ENCODE measurements around the gene C6orf141. TPM values are rescaled to one million over a fixed set of nuclear protein-coding genes. Genes with fewer than 3 reads are reported as not detected.

The C6orf141 gene
- total RNA-seq, 5 donors from 2014 or later (not counting 1 experiment from before 2014, with no cell fraction given), result not detected

DNA sequence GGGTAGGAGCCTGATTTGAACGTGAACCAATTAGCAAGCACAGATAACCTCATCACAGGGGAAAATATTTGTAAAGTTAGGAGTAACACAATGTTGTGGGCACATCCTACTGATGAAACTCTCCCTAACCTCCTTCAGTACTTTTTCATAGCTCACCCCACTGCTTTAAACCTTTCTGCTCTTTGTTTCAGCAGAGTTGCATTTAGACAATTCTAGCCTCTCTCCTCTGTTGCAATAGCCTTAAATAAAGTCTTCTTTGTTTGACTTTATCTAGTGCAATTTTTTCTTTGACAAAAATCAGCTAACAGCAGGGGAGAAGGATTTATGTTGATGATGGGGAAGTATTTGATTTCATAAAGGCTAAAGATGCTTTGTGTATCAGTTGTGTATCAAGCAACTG is 14.1 kb downstream of the C6orf141 start:
- peaks cover 0 to 6% of the 10 kb centered on the region in 2 experiments for H3K27me3 ChIP-seq (replicated peaks in 1 of 2; ENCODE audit: control insufficient read depth in 2 of 2, extremely low read depth in 1 of 2, insufficient read depth in 2 of 2, low read length in 1 of 2)
- no peaks in the 10 kb centered on the region for H3K4me1 Mint-ChIP-seq
- CTCF ChIA-PET, result no interaction called here
- H3K36me3 ChIP-seq (ENCODE audit: control insufficient read depth in 2 of 2, extremely low read depth in 1 of 2, insufficient read depth in 1 of 2, low read length in 1 of 2), result no peaks in the 10 kb centered on the region
- POLR2A ChIA-PET, result no interaction called here
- H3K27ac Mint-ChIP-seq, result no peak overlapping the region
- no peak overlapping the region for H3K4me3 ChIP-seq (ENCODE audit: control insufficient read depth in 1 of 2, extremely low read depth in 1 of 2, low read length in 1 of 2)
- no peaks in the 10 kb centered on the region for H3K4me1 ChIP-seq (ENCODE audit: control insufficient read depth in 1 of 2, extremely low read depth in 1 of 2, insufficient read depth in 2 of 2, low read length in 2 of 2)
- no peaks in the 10 kb centered on the region for H3K9me3 ChIP-seq
- H3K27ac ChIP-seq (ENCODE audit: low read length), result no peak overlapping the region
- no peak overlapping the region for H3K4me3 Mint-ChIP-seq
- peaks cover 0 to 4% (median 0%) of the 10 kb centered on the region in 3 donors for H3K9me3 Mint-ChIP-seq
- DNase-seq, result no peak
- ATAC-seq (replicated peaks in 1 of 4), result no peak
- no CpG with 5 or more reads among the region's 1 CpG for WGBS (ENCODE audit: insufficient coverage)
- no peaks in the 10 kb centered on the region for H3K36me3 Mint-ChIP-seq
- peaks cover 11% of the 10 kb centered on the region in 2 donors for H3K27me3 Mint-ChIP-seq

DNA sequence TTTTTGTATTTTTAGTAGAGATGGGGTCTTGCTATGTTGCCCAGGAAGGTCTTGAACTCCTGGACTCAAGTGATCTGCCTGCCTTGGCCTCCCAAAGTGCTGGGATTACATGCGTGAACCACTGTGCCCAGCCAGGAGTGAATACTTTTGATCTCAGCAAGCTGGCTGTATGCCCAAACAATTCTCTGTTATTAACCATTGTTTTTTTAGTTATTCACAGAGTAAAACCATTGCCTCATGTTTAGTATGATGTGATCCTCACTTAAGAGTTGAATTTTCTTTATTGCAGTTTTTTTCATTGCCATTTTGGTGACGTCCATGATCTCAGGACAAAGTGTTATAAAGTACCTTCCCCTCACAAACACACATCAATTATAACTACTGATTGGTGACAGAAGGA is 14.8 kb downstream of the C6orf141 start:
- ATAC-seq (replicated peaks in 1 of 4) (no peak), DNase-seq (no peak)
- Mint-ChIP-seq H3K36me3 (no peaks in the 10 kb centered on the region), H3K27me3 (peaks cover 11% of the 10 kb centered on the region in 2 donors), H3K4me1 (no peaks in the 10 kb centered on the region), H3K27ac (no peak overlapping the region), H3K9me3 (peaks cover 0 to 4% (median 0%) of the 10 kb centered on the region in 3 donors), H3K4me3 (no peak overlapping the region)
- Histone ChIP-seq H3K4me3 (ENCODE audit: control insufficient read depth in 1 of 2, extremely low read depth in 1 of 2, low read length in 1 of 2) (no peak overlapping the region), H3K27ac (ENCODE audit: low read length) (no peak overlapping the region), H3K4me1 (ENCODE audit: control insufficient read depth in 1 of 2, extremely low read depth in 1 of 2, insufficient read depth in 2 of 2, low read length in 2 of 2) (no peaks in the 10 kb centered on the region), H3K27me3 (replicated peaks in 1 of 2; ENCODE audit: control insufficient read depth in 2 of 2, extremely low read depth in 1 of 2, insufficient read depth in 2 of 2, low read length in 1 of 2) (peaks cover 0 to 6% of the 10 kb centered on the region in 2 experiments), H3K9me3 (no peaks in the 10 kb centered on the region), H3K36me3 (ENCODE audit: control insufficient read depth in 2 of 2, extremely low read depth in 1 of 2, insufficient read depth in 1 of 2, low read length in 1 of 2) (no peaks in the 10 kb centered on the region)
- 67% methylated on average over 1 of the region's 2 CpGs for WGBS (ENCODE audit: insufficient coverage)
- ChIA-PET CTCF (no interaction called here), POLR2A (no interaction called here)

DNA sequence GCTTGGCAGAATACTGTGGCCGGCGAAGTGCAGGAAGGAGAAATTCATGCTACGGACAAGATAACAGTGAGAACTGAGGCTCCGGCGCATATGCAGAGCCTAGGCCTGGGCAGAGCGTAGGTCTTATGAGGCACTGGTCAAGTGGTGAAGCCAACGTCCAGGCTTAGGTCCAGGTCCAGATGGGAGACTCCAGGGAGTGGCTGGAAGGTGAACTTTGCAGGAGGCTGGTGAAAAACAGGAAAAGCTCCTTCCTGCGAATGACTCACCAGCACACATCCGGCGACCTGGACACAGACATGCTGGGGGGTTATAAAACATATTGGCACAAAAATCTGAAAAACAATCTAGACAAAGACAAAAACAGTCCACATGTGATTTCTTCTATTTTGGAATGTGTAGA is 15.4 kb downstream of the C6orf141 start:
- CTCF ChIA-PET, result interaction anchor here in 1 of 2 donors (0.5 kb wide), 1 partner anchor 33 kb away, joined by 4 read pairs; no protein-coding TSS in a partner anchor
- H3K27me3 Mint-ChIP-seq, result peaks cover 11% of the 10 kb centered on the region in 2 donors

DNA sequence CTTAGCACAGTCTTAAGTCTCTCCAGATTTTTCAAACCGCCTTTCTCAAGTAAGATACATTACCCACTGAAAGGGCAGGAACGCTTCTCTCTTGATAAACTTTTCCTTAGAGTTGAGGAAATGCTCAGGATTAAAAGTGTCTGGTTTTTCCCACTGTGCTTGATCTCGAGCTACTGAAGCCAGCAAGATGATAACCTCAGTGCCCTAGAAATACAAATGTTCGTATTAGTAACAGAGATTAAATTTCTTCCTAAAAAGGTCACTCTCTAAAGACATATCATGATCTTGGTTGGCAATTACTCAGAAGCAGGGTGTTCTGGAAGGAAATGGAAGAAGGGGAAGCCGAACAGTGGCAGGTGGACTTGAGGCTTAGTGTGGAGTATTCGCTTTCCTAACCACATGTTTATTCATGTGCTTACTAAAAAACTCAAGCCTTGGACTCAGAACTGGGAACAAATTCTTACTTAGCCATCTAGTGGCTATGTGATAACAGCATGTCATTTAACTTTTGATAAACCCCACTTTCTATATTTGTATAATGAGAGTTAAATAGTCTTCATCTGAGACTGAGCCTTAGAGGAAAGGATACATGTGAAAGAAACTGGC is 20.1 kb downstream of the C6orf141 start:
- ATAC-seq (replicated peaks in 1 of 4), result no peak
- CTCF ChIA-PET, result no interaction called here
- Histone ChIP-seq H3K9me3 (no peaks in the 10 kb centered on the region), H3K4me1 (ENCODE audit: control insufficient read depth in 1 of 2, extremely low read depth in 1 of 2, insufficient read depth in 2 of 2, low read length in 2 of 2) (no peaks in the 10 kb centered on the region), H3K27ac (ENCODE audit: low read length) (no peak overlapping the region), H3K36me3 (ENCODE audit: control insufficient read depth in 2 of 2, extremely low read depth in 1 of 2, insufficient read depth in 1 of 2, low read length in 1 of 2) (no peaks in the 10 kb centered on the region), H3K4me3 (ENCODE audit: control insufficient read depth in 1 of 2, extremely low read depth in 1 of 2, low read length in 1 of 2) (no peak overlapping the region), H3K27me3 (replicated peaks in 1 of 2; ENCODE audit: control insufficient read depth in 2 of 2, extremely low read depth in 1 of 2, insufficient read depth in 2 of 2, low read length in 1 of 2) (peaks cover 0 to 3% of the 10 kb centered on the region in 2 experiments)
- POLR2A ChIA-PET, result no interaction called here
- Mint-ChIP-seq H3K4me1 (no peaks in the 10 kb centered on the region), H3K36me3 (no peaks in the 10 kb centered on the region), H3K9me3 (no peaks in the 10 kb centered on the region), H3K27ac (no peak overlapping the region), H3K4me3 (no peak overlapping the region), H3K27me3 (peaks cover 5 to 7% of the 10 kb centered on the region in 2 donors)
- DNase-seq, result no peak
- WGBS (ENCODE audit: insufficient coverage), result no CpG with 5 or more reads among the region's 6 CpGs

More for the DNA sequence above, 15.4 kb downstream of the C6orf141 start:
- Histone ChIP-seq H3K4me3 (ENCODE audit: control insufficient read depth in 1 of 2, extremely low read depth in 1 of 2, low read length in 1 of 2) (no peak overlapping the region), H3K4me1 (ENCODE audit: control insufficient read depth in 1 of 2, extremely low read depth in 1 of 2, insufficient read depth in 2 of 2, low read length in 2 of 2) (no peaks in the 10 kb centered on the region), H3K27me3 (replicated peaks in 1 of 2; ENCODE audit: control insufficient read depth in 2 of 2, extremely low read depth in 1 of 2, insufficient read depth in 2 of 2, low read length in 1 of 2) (peaks cover 0 to 6% of the 10 kb centered on the region in 2 experiments), H3K9me3 (no peaks in the 10 kb centered on the region), H3K27ac (ENCODE audit: low read length) (no peak overlapping the region), H3K36me3 (ENCODE audit: control insufficient read depth in 2 of 2, extremely low read depth in 1 of 2, insufficient read depth in 1 of 2, low read length in 1 of 2) (no peaks in the 10 kb centered on the region)
- 84% methylated on average over 7 of the region's 10 CpGs for WGBS (ENCODE audit: insufficient coverage)
- DNase-seq (no peak), ATAC-seq (replicated peaks in 1 of 4) (no peak)
- no peak overlapping the region for H3K27ac Mint-ChIP-seq
- H3K4me3 Mint-ChIP-seq, result no peak overlapping the region
- H3K9me3 Mint-ChIP-seq, result peaks cover 0 to 4% (median 0%) of the 10 kb centered on the region in 3 donors
- H3K4me1 Mint-ChIP-seq, result no peaks in the 10 kb centered on the region
- POLR2A ChIA-PET, result no interaction called here
- H3K36me3 Mint-ChIP-seq, result no peaks in the 10 kb centered on the region

DNA sequence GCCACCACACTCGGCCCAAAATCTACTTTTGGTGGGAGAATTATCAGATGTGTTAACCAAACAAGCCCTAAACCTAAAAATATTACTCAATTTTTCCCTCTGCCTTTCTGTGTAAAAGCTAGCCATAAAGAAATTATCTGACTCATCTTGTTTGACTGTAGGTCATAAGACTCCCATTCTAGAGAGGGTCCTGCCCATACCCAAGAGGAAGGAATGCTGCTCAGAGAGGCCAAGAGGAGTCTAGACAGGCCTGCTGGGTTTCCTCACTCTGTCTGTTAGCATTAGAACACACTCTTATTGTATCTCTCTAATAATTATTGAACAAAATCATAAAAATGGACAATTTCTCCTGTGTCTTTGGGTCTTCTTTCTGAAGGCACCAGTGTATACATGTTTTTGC is 26.1 kb downstream of the C6orf141 start:
- Mint-ChIP-seq H3K27me3 (peaks cover 3 to 5% of the 10 kb centered on the region in 2 donors), H3K4me3 (no peak overlapping the region), H3K9me3 (no peaks in the 10 kb centered on the region), H3K27ac (no peak overlapping the region), H3K4me1 (no peaks in the 10 kb centered on the region), H3K36me3 (no peaks in the 10 kb centered on the region)
- no peak overlapping the region for H3K4me3 ChIP-seq (ENCODE audit: control insufficient read depth in 1 of 2, extremely low read depth in 1 of 2, low read length in 1 of 2)
- no CpG with 5 or more reads among the region's 1 CpG for WGBS (ENCODE audit: insufficient coverage)
- H3K4me1 ChIP-seq (ENCODE audit: control insufficient read depth in 1 of 2, extremely low read depth in 1 of 2, insufficient read depth in 2 of 2, low read length in 2 of 2), result no peaks in the 10 kb centered on the region
- H3K36me3 ChIP-seq (ENCODE audit: control insufficient read depth in 2 of 2, extremely low read depth in 1 of 2, insufficient read depth in 1 of 2, low read length in 1 of 2), result no peaks in the 10 kb centered on the region
- H3K27ac ChIP-seq (ENCODE audit: low read length), result no peak overlapping the region
- ChIA-PET POLR2A (interaction anchor here in 1 of 2 donors (0.6 kb wide), 1 partner anchor 30 kb away, joined by 4 read pairs; no protein-coding TSS in a partner anchor), CTCF (no interaction called here)
- no peaks in the 10 kb centered on the region for H3K27me3 ChIP-seq (replicated peaks in 1 of 2; ENCODE audit: control insufficient read depth in 2 of 2, extremely low read depth in 1 of 2, insufficient read depth in 2 of 2, low read length in 1 of 2)
- DNase-seq (no peak), ATAC-seq (replicated peaks in 1 of 4) (no peak)
- H3K9me3 ChIP-seq, result no peaks in the 10 kb centered on the region

DNA sequence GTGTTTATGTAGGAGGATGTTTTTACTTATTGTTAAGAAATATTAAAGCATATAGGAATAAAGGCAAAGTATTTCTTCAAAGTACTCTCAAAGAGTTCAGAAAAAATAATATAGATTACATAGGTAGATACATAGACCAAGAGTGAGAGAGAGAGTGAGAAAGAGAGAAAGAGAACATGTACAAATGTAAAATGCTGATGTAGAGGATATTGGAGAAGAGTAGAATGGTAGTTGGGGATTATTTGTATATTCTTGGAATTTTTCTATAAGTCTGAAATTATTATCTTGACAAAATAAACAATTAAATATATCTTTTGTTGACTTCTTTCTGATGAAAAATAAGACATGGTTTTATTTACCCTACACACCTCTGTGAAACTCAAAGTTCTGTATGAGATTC is 29.2 kb downstream of the C6orf141 start:
- no peak for ATAC-seq (replicated peaks in 1 of 4)

More for the DNA sequence above, 29.2 kb downstream of the C6orf141 start:
- H3K36me3 ChIP-seq (ENCODE audit: control insufficient read depth in 2 of 2, extremely low read depth in 1 of 2, insufficient read depth in 1 of 2, low read length in 1 of 2), result no peaks in the 10 kb centered on the region
- DNase-seq, result no peak
- no peak overlapping the region for H3K27ac ChIP-seq (ENCODE audit: low read length)
- H3K27ac Mint-ChIP-seq, result no peak overlapping the region
- H3K4me1 ChIP-seq (ENCODE audit: control insufficient read depth in 1 of 2, extremely low read depth in 1 of 2, insufficient read depth in 2 of 2, low read length in 2 of 2), result no peaks in the 10 kb centered on the region
- H3K4me3 Mint-ChIP-seq, result no peak overlapping the region
- no peaks in the 10 kb centered on the region for H3K9me3 Mint-ChIP-seq
- ChIA-PET CTCF (interaction anchor here in 1 of 2 donors (0.6 kb wide), 1 partner anchor 46 kb away, joined by 7 read pairs; no protein-coding TSS in a partner anchor), POLR2A (no interaction called here)
- peaks cover 3 to 5% of the 10 kb centered on the region in 2 donors for H3K27me3 Mint-ChIP-seq
- no peaks in the 10 kb centered on the region for H3K4me1 Mint-ChIP-seq
- H3K27me3 ChIP-seq (replicated peaks in 1 of 2; ENCODE audit: control insufficient read depth in 2 of 2, extremely low read depth in 1 of 2, insufficient read depth in 2 of 2, low read length in 1 of 2), result no peaks in the 10 kb centered on the region
- H3K9me3 ChIP-seq, result no peaks in the 10 kb centered on the region
- H3K4me3 ChIP-seq (ENCODE audit: control insufficient read depth in 1 of 2, extremely low read depth in 1 of 2, low read length in 1 of 2), result no peak overlapping the region
- no peaks in the 10 kb centered on the region for H3K36me3 Mint-ChIP-seq

All from T-cell (primary cell).